Sigmoid colon (tissue), 4 donors: ENCODE results near the gene LTBR.

Experiments
- CTCF ChIP-seq, 4 experiments: fragments of 450-650 bp in 3 of 4; fragments of 200-600 bp in 1 of 4; IDR thresholded peaks; one replicate each; pipeline ENCODE4 v1.5.1; 2016 to 2019; ENCODE audit warnings: antibody characterized with exemption in 4 of 4, mild to moderate bottlenecking in 3 of 4, moderate library complexity in 2 of 4
- POLR2AphosphoS5 ChIP-seq, 4 donors: sonication (generic); formaldehyde crosslinking; IDR thresholded peaks; one replicate each; pipeline ENCODE4 v1.6.1; 2017; ENCODE audit warnings: antibody characterized with exemption in 4 of 4

GRCh38 chr12:6437586-6437985 is 53.6 kb downstream of the LTBR start:
- TF ChIP-seq POLR2AphosphoS5 (IDR thresholded peaks at IDR 0.05) (no peak), CTCF (IDR thresholded peaks at IDR 0.05) (no peak)
